ENCODE data around the gene REN. TPM values are rescaled to one million over a fixed set of nuclear protein-coding genes. Genes with fewer than 3 reads are reported as not detected.
A peak's percentile ranks its signal among the peaks of the same experiment; 100 is the strongest.

Gene REN
- total RNA-seq, 1 donor from 2014 or later: not detected

- peak; percentile 83 for DNase-seq
These were observed 34.9 kb downstream of the REN start for GRCh38 chr1:204130981-204131892.

DNA sequence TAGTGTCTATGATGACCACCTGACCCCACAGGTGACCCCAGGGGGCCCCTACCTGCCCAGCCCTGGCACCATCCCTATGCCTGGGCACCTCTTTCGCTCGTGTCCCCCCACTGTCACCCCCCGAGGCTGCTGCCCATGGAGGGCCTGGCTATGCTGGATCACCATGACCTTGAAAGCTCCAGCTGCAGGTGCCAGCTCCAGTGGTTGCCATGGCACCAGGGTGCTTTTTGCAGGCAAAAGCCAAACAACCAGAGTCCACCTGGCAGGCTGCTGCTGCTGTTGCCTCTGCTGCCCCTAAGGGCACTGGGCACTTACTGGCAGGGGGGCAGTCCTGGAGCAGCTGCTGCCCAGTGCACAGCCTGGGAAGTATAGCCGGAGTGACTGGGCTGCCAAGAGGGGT is 36.0 kb downstream of the REN start:
- DNase-seq: peak; percentile 48

GRCh38 chr1:204128964-204129896 is 36.9 kb downstream of the REN start:
- DNase-seq: peak; percentile 82

DNA sequence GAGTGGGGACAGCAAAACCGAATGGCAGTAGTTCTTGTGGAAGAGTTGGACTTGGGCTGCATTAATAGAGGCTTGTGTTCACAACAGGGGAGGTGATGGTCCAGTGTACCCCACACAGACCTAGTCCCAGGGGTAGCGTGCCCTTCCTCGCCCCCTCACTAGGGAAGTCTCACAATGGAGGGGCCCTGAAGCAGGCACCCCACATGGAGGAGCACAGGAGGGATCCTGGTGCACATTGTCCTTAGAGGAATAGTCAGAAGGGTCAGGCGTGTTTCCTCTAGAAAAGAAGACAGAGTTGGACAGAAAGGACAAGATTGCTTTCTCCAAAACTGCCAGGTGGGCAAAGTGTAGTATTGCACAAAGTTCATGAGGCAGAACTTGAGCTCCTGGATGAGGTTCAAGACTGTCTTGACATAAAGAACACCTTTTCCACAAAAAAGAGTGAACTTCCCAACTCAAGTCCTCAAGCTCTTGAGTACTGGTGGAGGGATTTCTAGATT is 37.6 kb downstream of the REN start:
- DNase-seq: no peak

GRCh38 chr1:204127597-204128242 is 38.4 kb downstream of the REN start:
- DNase-seq: peak; percentile 90

DNA sequence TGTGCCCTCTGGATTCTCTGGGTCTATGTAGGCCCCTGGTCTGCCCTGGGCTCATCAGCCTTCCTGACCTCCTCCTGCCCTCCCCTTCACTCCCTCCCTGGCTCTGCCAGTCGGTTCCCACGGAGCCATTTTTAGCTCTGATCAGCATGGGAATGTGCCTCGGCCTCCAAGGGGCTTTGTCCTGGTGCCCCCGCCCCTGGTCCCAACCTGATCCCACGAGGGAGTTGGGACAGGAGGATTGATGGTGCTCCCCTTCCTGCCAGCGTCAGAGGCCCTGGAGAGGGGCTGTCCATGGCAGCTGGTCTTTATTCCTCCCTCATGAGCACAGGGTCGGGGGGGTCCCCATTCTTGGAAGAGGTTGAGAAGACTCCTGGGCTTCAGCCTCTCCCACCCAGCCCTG is 39.2 kb downstream of the REN start:
- no peak for DNase-seq

DNA sequence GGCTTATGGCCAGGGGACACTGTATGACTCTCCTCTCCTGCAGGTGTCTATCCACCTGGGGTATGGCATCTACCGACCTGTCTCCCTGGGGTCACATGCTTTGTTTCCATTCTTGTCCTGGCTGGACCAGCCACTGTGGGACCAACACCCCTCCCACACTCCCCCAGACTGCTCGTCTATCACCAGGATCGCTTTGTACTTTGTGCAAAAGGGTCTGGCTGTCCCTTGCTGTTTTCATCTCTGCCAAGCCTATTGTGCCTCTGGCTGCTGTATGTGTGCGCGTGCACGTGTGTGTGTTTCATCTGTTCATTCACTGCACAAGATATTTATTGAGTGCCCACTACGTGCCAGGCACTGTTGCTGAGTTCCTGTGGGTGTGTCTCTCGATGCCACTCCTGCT is 39.8 kb downstream of the REN start:
- DNase-seq: no peak

DNA sequence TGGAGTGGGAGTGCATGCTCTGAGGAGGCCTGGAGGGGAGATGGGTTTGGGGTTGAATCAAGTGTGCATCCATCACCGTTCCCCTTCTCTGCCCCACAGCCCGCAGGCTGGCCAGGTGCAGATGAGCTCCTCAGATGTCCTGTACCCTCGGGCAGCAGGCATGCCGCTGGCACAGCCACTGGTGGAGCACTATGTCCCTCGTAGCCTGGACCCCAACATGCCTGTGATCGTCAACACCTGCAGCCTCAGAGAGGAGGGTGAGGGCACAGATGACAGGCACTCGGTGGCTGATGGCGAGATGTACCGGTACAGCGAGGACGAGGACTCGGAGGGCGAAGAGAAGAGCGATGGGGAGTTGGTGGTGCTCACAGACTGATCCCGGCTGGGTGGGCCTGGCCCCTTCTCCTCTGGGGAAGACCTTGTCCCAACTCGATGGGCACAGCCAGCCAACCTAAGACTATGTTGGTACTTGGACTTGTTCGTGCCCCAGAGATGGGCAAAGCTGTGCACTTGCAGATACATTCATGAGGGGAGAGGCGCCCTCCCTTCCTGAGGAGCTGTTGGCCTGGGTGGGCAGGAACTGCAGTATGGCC is 40.3 kb downstream of the REN start:
- no peak for DNase-seq

- no peak for DNase-seq
These were observed 41.5 kb downstream of the REN start for GRCh38 chr1:204124639-204125038.

GRCh38 chr1:204123376-204123775 is 42.8 kb downstream of the REN start:
- DNase-seq: peak; percentile 54

- no peak for DNase-seq
These were observed 44.1 kb downstream of the REN start for GRCh38 chr1:204121840-204122555.

DNA sequence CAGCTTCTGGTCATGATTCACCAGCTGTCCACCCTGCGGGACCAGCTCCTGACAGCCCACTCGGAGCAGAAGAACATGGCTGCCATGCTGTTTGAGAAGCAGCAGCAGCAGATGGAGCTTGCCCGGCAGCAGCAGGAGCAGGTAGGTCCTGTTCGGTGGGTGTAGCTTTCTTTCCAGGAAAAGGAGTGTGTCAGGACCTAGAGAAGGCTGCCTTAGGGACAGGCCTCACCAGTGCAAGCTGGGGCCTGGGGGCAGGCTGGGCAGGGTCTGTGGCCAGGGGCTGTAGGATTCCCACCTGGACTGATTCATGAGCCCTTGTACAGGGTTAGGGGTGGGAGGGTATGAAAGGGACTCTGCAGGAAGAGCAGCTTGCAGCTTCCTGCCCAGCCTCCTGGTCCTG is 49.6 kb downstream of the REN start:
- DNase-seq: no peak

DNA sequence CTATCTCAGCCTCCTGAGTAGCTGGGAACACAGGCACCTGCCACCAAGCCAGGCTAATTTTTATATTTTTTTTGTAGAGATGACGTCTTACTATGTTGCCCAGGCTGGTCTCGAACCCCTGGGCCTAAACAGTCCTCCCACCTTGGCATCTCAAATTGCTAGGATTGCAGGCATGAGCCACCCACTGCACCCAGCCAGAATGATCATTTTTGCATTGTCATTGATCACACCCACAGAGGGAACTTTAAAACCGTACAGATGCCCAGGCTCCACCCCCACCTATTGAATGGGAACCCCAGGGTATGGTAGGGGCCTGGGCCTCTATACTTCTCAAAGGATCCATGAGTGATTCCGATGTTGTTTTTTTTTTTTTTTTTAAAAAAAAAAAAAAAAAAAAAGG is 51.0 kb downstream of the REN start:
- DNase-seq: no peak

GRCh38 chr1:204114606-204115005 is 51.5 kb downstream of the REN start:
- DNase-seq: no peak

DNA sequence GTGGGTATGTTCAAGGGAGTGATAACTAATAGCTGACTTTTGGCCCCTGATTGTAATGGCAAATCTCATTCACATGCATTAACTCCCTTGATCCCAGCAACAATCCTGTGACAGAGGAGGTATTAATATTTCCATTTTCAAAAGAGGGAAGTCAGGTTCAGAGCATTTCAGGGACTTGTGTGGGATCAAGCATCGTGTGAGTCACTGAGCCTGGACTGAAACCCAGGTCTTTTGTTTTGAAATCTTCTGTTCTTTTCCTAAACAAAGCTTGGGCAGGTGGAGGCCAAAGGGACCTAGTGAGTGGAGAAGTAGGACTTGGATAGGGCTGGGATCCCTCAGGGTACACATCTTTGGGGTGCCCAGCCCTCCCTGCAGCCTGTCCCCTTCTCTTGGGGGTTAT is 52.2 kb downstream of the REN start:
- peak; percentile 63 for DNase-seq

DNA sequence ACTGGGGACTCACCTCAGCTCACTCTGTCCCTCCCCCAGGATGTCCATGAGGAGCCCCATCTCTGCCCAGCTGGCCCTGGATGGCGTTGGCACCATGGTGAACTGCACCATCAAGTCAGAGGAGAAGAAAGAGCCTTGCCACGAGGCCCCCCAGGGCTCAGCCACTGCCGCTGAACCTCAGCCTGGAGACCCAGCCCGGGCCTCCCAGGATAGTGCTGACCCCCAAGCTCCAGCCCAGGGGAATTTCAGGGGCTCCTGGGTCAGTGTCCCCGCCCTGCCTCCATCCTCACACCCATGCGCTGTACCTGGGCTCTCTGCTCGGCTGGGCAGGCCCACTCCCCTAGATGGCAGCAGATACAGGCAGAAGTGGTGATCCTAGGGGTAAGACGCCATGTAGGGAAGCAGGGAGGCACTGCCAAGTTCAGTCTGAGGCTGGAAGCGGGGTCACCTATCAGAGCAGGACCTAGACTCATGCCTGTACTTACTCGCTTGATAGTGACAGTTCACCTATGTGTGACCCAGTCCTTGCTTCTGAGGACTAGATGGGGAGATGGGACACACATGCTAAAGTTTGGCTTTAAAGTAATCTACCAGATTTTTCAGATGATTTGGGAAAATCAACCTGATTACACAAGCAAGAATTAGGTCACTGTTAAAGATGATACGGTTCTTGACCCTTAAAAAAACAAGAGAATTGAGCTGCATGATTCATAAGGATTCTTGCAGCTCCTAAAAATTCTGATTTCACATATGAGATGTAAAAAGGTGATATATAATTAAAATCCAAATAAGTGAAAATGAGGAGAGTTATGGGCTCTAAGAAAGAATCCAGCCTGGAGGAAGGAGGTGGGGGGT is 53.0 kb downstream of the REN start:
- DNase-seq: no peak

DNA sequence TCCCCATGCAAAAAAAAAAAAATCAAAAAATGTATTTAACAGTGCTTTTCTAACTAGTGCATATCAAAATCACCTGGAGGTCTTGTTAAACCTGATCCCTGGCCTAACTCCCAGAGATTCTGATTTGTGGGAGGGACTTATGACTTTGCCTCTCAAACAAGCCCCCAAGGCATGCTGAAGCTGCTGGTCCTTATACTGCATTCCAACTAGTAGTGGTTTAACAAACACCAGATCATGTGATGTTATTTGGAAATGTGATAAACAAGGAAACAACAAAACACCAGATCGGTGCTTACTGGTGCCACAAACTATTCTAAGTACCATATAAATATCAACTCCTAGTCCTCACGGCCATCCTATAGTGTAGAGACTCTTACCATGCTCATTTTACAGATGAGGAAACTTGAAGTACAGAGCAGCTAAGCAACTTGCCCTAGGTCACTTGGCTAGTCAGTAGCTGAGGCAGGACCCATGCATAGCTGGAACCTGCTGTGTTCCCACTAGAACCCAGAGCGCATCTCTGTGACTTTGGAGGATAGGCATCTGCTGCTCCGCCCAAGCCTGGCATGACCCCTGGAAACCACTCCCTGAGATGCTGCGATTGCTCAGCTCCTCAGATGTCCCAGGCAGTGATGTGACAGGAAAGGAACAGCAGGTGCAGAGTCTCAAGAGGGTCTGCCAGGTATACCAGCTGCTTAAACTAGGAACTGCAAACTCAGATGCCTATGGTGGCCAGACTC is 55.1 kb downstream of the REN start:
- no peak for DNase-seq

DNA sequence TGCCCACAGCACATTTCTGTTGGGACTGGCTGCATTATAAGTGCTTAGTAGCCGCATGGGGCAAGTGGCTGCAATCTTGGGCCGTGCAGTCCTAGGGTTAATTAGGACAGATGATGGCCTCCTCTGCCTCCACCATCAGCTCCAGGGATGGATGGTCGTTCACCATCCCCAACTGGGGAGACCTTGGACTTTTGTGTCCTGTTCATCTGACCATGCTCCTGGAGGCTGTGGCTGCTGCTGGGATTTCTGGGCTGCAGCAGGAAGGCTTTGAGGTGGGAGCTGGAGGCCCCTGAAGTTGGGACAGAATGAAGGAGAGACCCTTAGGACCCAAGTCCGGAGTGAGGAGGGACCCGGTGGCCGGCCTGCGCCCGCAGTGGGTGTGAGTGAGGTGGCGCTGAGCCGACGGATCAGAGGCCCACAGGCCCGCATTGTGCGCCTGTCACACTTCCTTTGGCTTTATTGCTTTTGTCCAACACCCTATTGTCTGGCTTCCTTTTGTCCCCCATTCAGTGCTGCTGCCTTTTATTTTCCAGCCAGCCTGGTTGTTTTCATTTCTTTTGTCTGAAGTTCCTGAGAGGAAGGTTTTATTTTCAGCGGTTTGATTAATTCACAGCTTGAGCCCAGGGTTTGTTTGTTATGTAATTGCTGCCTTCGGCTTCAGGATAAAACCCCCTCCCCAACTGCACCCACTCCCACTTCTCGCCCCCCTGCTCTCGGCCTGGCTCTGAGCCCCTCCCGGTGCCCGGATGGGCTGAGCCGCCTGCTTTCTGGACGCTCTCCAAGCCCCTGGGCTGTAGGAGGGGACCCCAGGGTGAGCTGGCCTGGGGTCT is 57.6 kb downstream of the REN start:
- DNase-seq: peak; percentile 75

- DNase-seq: no peak
These were observed 58.2 kb downstream of the REN start for GRCh38 chr1:204107892-204108291.
